SH-SY5Y (cell line): ENCODE measurements around the gene RHBDL1.

Experiments
- GATA2 ChIP-seq: IDR thresholded peaks from 2 replicates; pipeline ENCODE4 v1.6.1; 2011; ENCODE audit warnings: mild to moderate bottlenecking, low read depth, low read length
- GATA3 ChIP-seq: IDR thresholded peaks from 2 replicates; pipeline ENCODE4 v1.6.1; 2011; ENCODE audit warnings: low read depth, mild to moderate bottlenecking, low read length, moderate library complexity

DNA sequence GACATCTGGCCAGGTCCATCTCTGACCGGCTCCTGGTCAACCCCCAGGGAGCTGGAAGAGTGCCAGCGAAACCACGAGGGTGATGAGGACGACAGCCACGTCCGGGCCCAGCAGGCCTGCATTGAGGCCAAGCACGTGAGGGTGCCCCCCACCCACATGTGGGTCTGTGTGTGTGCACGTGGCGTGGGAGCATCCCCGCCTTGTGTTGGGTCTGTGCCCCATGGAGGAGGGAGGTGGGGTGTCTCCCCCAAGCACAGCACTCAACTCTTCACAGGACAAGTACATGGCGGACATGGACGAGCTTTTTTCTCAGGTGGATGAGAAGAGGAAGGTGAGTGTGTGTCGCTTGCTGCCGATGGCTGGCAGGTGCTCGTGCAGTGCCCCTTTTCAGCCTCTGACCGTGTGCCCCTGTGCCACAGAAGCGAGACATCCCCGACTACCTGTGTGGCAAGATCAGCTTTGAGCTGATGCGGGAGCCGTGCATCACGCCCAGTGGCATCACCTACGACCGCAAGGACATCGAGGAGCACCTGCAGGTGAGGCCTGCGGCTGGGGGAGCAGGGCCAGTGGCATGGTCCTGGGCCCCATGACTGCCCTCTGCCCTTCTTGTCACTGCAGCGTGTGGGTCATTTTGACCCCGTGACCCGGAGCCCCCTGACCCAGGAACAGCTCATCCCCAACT lies 6.4 kb downstream of the RHBDL1 start:
- no peak for TF ChIP-seq GATA2
- TF ChIP-seq GATA3, result no peak
